ENCODE results near the gene FLT4. TPM values are rescaled to one million over a fixed set of nuclear protein-coding genes. Genes with fewer than 3 reads are reported as not detected.
A peak's percentile ranks its signal among the peaks of the same experiment; 100 is the strongest.
"Not testable (repeated sequence)": the region's sequence is repeated elsewhere in the genome, so short reads cannot be mapped to it uniquely, and the experiment has no call there.

Gene FLT4
- 1 to 10 TPM; 1.7 to 2.8 TPM for total RNA-seq

- CTCF ChIA-PET = no interaction called here
- H3K36me3 Mint-ChIP-seq = no peaks in the 10 kb centered on the region
- peaks cover 55% of the 10 kb centered on the region for H3K27me3 Mint-ChIP-seq
- H3K4me3 Mint-ChIP-seq = peak within 1 kb of the TSS; percentile 73
- H3K27ac Mint-ChIP-seq = no peak within 1 kb of the TSS
- peak; percentile 52 for ATAC-seq
- no peak for DNase-seq
- peaks cover 9% of the 10 kb centered on the region for H3K4me1 Mint-ChIP-seq
- no peaks in the 10 kb centered on the region for H3K9me3 Mint-ChIP-seq (ENCODE audit: low read depth)
These were observed at the start of gene FLT4 for GRCh38 chr5:180649297-180650039. Gene FLT4, minus strand, starts transcription at chr5:180649600. Its CDS starts 55 bp downstream, at chr5:180649545.

GRCh38 chr5:180699042-180699441, 49.6 kb upstream of the FLT4 start:
- DNase-seq (no peak), ATAC-seq (no peak)
- CTCF ChIA-PET = no interaction called here
- H3K9me3 Mint-ChIP-seq (ENCODE audit: low read depth) = peaks cover 3% of the 10 kb centered on the region
- no peak overlapping the region for H3K27ac Mint-ChIP-seq
- peaks cover 28% of the 10 kb centered on the region for H3K27me3 Mint-ChIP-seq
- no peaks in the 10 kb centered on the region for H3K4me1 Mint-ChIP-seq
- no peak overlapping the region for H3K4me3 Mint-ChIP-seq
- no peaks in the 10 kb centered on the region for H3K36me3 Mint-ChIP-seq

- CTCF ChIA-PET = no interaction called here
- peaks cover 3% of the 10 kb centered on the region for H3K9me3 Mint-ChIP-seq (ENCODE audit: low read depth)
- no peak overlapping the region for H3K4me3 Mint-ChIP-seq
- H3K27me3 Mint-ChIP-seq = peaks cover 37% of the 10 kb centered on the region
- H3K36me3 Mint-ChIP-seq = no peaks in the 10 kb centered on the region
- DNase-seq = no peak
- H3K4me1 Mint-ChIP-seq = no peaks in the 10 kb centered on the region
- no peak for ATAC-seq
- no peak overlapping the region for H3K27ac Mint-ChIP-seq
These were observed 46.7 kb upstream of the FLT4 start for GRCh38 chr5:180696116-180696515.

GRCh38 chr5:180692429-180692828, 43.0 kb upstream of the FLT4 start:
- H3K36me3 Mint-ChIP-seq = no peaks in the 10 kb centered on the region
- H3K27ac Mint-ChIP-seq = no peak overlapping the region
- H3K4me1 Mint-ChIP-seq = peaks cover 19% of the 10 kb centered on the region
- H3K4me3 Mint-ChIP-seq = no peak overlapping the region
- H3K9me3 Mint-ChIP-seq (ENCODE audit: low read depth) = peaks cover 3% of the 10 kb centered on the region
- CTCF ChIA-PET = interaction anchor here (0.7 kb wide), 1 partner anchor 26 kb away, joined by 3 read pairs; no protein-coding TSS in a partner anchor
- ATAC-seq (no peak), DNase-seq (no peak)
- H3K27me3 Mint-ChIP-seq = peaks cover 37% of the 10 kb centered on the region

- DNase-seq = no peak
- no peak overlapping the region for H3K4me3 Mint-ChIP-seq
- ATAC-seq = no peak
- H3K27me3 Mint-ChIP-seq = peaks cover 40% of the 10 kb centered on the region
- CTCF ChIA-PET = interaction anchor here (0.8 to 1.7 kb wide), 2 partner anchors 27 to 28 kb away, joined by 4 read pairs; no protein-coding TSS in a partner anchor
- H3K36me3 Mint-ChIP-seq = no peaks in the 10 kb centered on the region
- H3K9me3 Mint-ChIP-seq (ENCODE audit: low read depth) = no peaks in the 10 kb centered on the region
- no peak overlapping the region for H3K27ac Mint-ChIP-seq
- H3K4me1 Mint-ChIP-seq = peaks cover 19% of the 10 kb centered on the region
These were observed 41.6 kb upstream of the FLT4 start for GRCh38 chr5:180691046-180691445.

GRCh38 chr5:180690562-180690961, 41.2 kb upstream of the FLT4 start:
- H3K27ac Mint-ChIP-seq = no peak overlapping the region

GRCh38 chr5:180689775-180690174, 40.4 kb upstream of the FLT4 start:
- CTCF ChIA-PET = no interaction called here
- Mint-ChIP-seq H3K36me3 (no peaks in the 10 kb centered on the region), H3K4me1 (peaks cover 19% of the 10 kb centered on the region), H3K9me3 (ENCODE audit: low read depth) (no peaks in the 10 kb centered on the region), H3K27me3 (peaks cover 41% of the 10 kb centered on the region), H3K27ac (peak overlapping the region; percentile 61), H3K4me3 (no peak overlapping the region)
- DNase-seq = no peak
- ATAC-seq = no peak

More at GRCh38 chr5:180690562-180690961, 41.2 kb upstream of the FLT4 start:
- H3K27me3 Mint-ChIP-seq = peaks cover 44% of the 10 kb centered on the region
- DNase-seq (no peak), ATAC-seq (no peak)
- CTCF ChIA-PET = interaction anchor here (1.7 kb wide), 1 partner anchor 28 kb away, joined by 4 read pairs; no protein-coding TSS in a partner anchor
- H3K4me1 Mint-ChIP-seq = peaks cover 19% of the 10 kb centered on the region
- no peaks in the 10 kb centered on the region for H3K9me3 Mint-ChIP-seq (ENCODE audit: low read depth)
- H3K4me3 Mint-ChIP-seq = no peak overlapping the region
- H3K36me3 Mint-ChIP-seq = no peaks in the 10 kb centered on the region

GRCh38 chr5:180689071-180689694, 39.8 kb upstream of the FLT4 start:
- DNase-seq = peak; percentile 54
- peak overlapping the region; percentile 61 for H3K27ac Mint-ChIP-seq
- CTCF ChIA-PET = no interaction called here
- peak; percentile 69 for ATAC-seq
- no peaks in the 10 kb centered on the region for H3K36me3 Mint-ChIP-seq
- peaks cover 19% of the 10 kb centered on the region for H3K4me1 Mint-ChIP-seq
- peak overlapping the region; percentile 49 for H3K4me3 Mint-ChIP-seq
- H3K9me3 Mint-ChIP-seq (ENCODE audit: low read depth) = no peaks in the 10 kb centered on the region
- H3K27me3 Mint-ChIP-seq = peaks cover 38% of the 10 kb centered on the region

GRCh38 chr5:180688330-180689070, 39.1 kb upstream of the FLT4 start:
- peak overlapping the region; percentile 49 for H3K4me3 Mint-ChIP-seq
- peaks cover 19% of the 10 kb centered on the region for H3K4me1 Mint-ChIP-seq
- peaks cover 36% of the 10 kb centered on the region for H3K27me3 Mint-ChIP-seq
- DNase-seq = no peak
- CTCF ChIA-PET = interaction anchor here (1.0 to 1.1 kb wide), 2 partner anchors 31 to 216 kb away, joined by 3 to 4 read pairs; no protein-coding TSS in a partner anchor
- H3K9me3 Mint-ChIP-seq (ENCODE audit: low read depth) = no peaks in the 10 kb centered on the region
- peak overlapping the region; percentile 61 for H3K27ac Mint-ChIP-seq
- ATAC-seq = peak; percentile 55
- no peaks in the 10 kb centered on the region for H3K36me3 Mint-ChIP-seq

- ATAC-seq; H3K36me3 Mint-ChIP-seq; H3K27ac Mint-ChIP-seq; DNase-seq; H3K4me3 Mint-ChIP-seq; H3K9me3 Mint-ChIP-seq (ENCODE audit: low read depth); CTCF ChIA-PET: not testable (repeated sequence)
- Mint-ChIP-seq H3K4me1 (peaks cover 22% of the 10 kb centered on the region), H3K27me3 (peaks cover 25% of the 10 kb centered on the region)
These were observed 37.4 kb upstream of the FLT4 start for GRCh38 chr5:180686799-180687198.

- DNase-seq = no peak
- H3K36me3 Mint-ChIP-seq = no peaks in the 10 kb centered on the region
These were observed 35.3 kb upstream of the FLT4 start for GRCh38 chr5:180684623-180685161.

GRCh38 chr5:180683220-180683922, 34.0 kb upstream of the FLT4 start:
- H3K36me3 Mint-ChIP-seq = no peaks in the 10 kb centered on the region
- no peak overlapping the region for H3K27ac Mint-ChIP-seq
- CTCF ChIA-PET = interaction anchor here (0.9 kb wide), 1 partner anchor 8 kb away, joined by 3 read pairs; no protein-coding TSS in a partner anchor
- ATAC-seq (no peak), DNase-seq (no peak)
- H3K9me3 Mint-ChIP-seq (ENCODE audit: low read depth) = no peaks in the 10 kb centered on the region
- H3K27me3 Mint-ChIP-seq = peaks cover 16% of the 10 kb centered on the region
- H3K4me1 Mint-ChIP-seq = peaks cover 5% of the 10 kb centered on the region
- H3K4me3 Mint-ChIP-seq = no peak overlapping the region

More at GRCh38 chr5:180684623-180685161, 35.3 kb upstream of the FLT4 start:
- CTCF ChIA-PET = no interaction called here
- H3K4me1 Mint-ChIP-seq = peaks cover 18% of the 10 kb centered on the region
- no peak overlapping the region for H3K4me3 Mint-ChIP-seq
- peaks cover 24% of the 10 kb centered on the region for H3K27me3 Mint-ChIP-seq
- H3K27ac Mint-ChIP-seq = no peak overlapping the region
- H3K9me3 Mint-ChIP-seq (ENCODE audit: low read depth) = no peaks in the 10 kb centered on the region
- no peak for ATAC-seq

GRCh38 chr5:180682560-180682959, 33.2 kb upstream of the FLT4 start:
- no peaks in the 10 kb centered on the region for H3K36me3 Mint-ChIP-seq
- peaks cover 14% of the 10 kb centered on the region for H3K27me3 Mint-ChIP-seq
- H3K9me3 Mint-ChIP-seq (ENCODE audit: low read depth) = no peaks in the 10 kb centered on the region
- ATAC-seq (no peak), DNase-seq (no peak)
- H3K27ac Mint-ChIP-seq = no peak overlapping the region
- H3K4me3 Mint-ChIP-seq = no peak overlapping the region
- H3K4me1 Mint-ChIP-seq = peaks cover 4% of the 10 kb centered on the region
- CTCF ChIA-PET = no interaction called here
